GM13976 (cell line): ENCODE results near the gene TMX1.
A peak's percentile ranks its signal among the peaks of the same experiment; 100 is the strongest.

ENCODE experiments used
- DNase-seq: peaks from one replicate; pipeline ENCODE4 v3.0.0; 2012; ENCODE audit warnings: low spot score
- in situ Hi-C: fragments of 300-500 bp; cut with MboI; formaldehyde crosslinking; loops from one replicate; pipeline ENCODE4 v1.12.0; 2022; ENCODE audit warnings: low sequenced_read_pairs, mixed read lengths, inconsistent platforms; ENCODE audit not compliant: unreplicated experiment
- TF ChIP-seq, protein P1 (sequence below): IDR thresholded peaks from 2 replicates; pipeline ENCODE4 v1.5.1; 2012; ENCODE audit warnings: borderline replicate concordance, mild to moderate bottlenecking; ENCODE audit not compliant: insufficient read depth; ENCODE audit errors: extremely low read depth, missing control alignments, control extremely low read depth

TMX1 gene, protein sequence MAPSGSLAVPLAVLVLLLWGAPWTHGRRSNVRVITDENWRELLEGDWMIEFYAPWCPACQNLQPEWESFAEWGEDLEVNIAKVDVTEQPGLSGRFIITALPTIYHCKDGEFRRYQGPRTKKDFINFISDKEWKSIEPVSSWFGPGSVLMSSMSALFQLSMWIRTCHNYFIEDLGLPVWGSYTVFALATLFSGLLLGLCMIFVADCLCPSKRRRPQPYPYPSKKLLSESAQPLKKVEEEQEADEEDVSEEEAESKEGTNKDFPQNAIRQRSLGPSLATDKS

DNA sequence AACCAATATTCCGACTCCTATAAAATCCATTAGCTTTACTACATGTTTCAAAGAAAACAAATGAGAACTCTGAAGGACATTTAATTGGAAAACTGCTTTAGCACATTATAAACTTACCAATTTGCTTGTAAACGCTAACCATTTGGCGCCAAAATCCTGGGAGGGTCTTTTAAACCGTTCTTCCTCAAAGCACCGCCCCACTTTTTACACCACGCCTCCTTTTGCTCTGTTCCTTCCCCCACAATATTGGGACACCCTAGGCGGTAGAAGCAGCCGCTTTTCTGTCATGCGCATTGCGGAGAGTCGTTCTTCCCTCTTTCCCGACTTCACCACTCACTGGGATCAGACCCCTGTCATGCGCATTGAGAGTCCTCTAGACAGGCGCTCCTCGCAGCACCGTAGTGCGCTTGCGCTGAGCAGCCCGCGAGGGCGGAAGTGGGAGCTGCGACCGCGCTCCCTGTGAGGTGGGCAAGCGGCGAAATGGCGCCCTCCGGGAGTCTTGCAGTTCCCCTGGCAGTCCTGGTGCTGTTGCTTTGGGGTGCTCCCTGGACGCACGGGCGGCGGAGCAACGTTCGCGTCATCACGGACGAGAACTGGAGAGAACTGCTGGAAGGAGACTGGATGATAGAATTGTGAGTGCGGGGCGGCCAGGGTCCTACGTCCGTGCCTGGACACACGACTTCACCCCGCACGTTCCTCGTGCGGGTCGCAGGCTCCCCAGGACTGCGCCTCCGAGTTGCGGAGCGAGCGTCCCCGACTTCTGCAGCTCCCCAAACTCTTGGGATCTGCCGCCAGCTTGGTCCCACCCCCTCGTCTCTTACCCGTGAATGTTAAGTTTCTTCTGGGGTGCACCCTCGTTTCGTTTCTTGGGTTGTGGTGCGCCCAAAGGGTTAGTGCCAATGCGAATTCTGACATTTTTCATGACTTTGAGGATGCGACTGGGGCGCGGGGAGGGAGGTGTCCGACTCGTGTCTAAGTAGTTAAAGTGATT is at the start of gene TMX1:
TSS of gene TMX1 (plus strand) at position 435 of the 991 bp plus-strand sequence. CDS start at position 481, 46 bp downstream.
- in situ Hi-C loops: no loop called here
- DNase-seq: peak; percentile 95
- TF ChIP-seq, protein P1, sequence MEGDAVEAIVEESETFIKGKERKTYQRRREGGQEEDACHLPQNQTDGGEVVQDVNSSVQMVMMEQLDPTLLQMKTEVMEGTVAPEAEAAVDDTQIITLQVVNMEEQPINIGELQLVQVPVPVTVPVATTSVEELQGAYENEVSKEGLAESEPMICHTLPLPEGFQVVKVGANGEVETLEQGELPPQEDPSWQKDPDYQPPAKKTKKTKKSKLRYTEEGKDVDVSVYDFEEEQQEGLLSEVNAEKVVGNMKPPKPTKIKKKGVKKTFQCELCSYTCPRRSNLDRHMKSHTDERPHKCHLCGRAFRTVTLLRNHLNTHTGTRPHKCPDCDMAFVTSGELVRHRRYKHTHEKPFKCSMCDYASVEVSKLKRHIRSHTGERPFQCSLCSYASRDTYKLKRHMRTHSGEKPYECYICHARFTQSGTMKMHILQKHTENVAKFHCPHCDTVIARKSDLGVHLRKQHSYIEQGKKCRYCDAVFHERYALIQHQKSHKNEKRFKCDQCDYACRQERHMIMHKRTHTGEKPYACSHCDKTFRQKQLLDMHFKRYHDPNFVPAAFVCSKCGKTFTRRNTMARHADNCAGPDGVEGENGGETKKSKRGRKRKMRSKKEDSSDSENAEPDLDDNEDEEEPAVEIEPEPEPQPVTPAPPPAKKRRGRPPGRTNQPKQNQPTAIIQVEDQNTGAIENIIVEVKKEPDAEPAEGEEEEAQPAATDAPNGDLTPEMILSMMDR: no peak

DNA sequence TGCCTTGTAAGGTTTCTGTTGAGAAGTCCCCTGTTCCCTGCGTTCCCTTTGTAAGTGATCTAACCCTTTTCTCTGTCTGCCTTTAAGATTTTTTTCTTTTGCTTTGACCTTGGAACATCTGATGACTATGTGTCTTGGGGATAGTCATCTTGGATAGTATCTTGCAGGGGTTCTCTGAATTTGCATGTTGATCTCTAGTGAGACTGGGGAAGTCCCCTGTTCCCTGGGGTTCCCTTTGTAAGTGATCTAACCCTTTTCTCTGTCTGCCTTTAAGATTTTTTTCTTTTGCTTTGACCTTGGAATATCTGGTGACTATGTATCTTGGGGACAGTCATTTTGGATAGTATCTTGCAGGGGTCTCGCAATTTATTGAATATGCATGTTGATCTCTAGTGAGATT is 38.2 kb upstream of the TMX1 start:
- TF ChIP-seq, protein P1: no peak
- in situ Hi-C loops: no loop called here
- no peak for DNase-seq

DNA sequence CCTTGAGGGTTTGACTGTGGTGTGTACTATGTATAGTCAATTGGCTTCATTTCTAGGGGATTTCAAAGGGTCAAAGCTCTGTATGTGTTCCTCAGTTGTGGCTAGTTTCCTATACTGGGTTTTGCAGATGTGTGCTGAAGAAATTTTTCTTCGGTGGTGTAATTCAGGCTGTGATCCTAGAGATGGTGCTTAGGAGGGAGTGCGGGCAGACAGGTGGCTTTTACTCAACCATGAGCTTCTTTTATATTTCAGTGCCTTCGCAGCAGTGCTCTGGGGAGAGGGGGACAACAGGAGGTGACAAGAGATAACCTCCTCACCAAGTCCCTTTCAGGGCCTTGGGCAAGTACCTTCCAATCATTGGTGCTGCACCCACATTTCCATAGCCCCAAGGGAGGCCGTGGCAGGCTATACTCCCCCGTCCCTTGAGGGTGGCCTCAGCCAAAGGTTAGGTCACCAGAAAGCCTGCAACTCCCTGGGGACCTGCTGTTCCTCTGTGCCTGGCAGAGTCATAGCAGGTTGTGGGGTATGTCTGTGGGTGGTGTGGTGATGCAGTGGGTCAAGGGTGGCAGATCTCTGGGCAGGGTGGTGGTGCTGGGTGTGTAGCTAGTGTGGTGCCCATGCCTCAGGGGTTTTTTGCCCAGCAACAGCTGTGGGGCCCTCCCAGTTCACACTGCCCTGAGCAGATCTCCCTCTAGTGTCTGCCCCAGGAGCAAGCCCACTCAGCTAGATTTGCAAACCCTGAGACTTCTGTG is 37.0 kb upstream of the TMX1 start:
- TF ChIP-seq, protein P1: peak; percentile 21
- peak; percentile 49 for DNase-seq
- in situ Hi-C loops: no loop called here

DNA sequence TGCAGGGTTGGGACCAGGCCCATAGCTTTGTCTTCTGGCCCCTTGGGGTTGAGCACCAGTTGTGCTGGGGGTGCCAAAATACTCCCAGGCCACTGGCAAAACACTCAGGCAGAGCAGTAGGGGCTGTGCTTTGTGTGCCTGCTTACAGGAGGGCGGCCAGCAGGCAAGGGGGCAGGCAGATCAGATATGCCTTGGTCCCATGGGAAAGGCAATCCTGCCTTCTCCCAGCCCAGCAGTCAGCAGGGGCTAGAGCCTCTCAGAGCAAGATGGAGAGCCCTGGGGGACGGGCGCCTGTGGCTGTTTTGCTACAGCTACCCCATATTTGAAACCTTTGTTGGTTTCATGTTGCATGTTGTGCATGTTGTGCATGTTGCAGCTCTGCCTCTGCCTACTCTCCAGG is 36.2 kb upstream of the TMX1 start:
- no peak for DNase-seq
- in situ Hi-C loops: no loop called here
- TF ChIP-seq, protein P1: no peak

DNA sequence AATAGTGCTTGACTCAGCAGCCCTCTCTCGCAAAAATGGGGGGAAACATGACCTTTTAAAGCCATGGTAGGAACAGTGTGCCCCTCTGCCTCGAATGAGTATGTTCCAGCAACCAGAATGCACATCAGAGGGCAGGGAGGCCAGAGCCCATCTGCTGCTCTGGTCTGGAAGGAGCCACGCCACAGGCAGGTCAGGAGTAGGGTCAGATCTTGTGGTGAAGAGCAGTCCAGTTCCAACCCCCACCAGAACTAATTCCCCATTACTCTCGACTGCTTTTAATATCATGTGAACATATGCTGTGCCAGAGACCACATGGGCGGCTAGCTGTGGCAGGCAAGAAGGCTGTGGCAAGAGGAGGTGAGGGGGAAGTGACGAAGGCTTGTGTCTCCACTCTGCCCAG is 34.6 kb upstream of the TMX1 start:
- in situ Hi-C loops: no loop called here
- TF ChIP-seq, protein P1: no peak
- no peak for DNase-seq

DNA sequence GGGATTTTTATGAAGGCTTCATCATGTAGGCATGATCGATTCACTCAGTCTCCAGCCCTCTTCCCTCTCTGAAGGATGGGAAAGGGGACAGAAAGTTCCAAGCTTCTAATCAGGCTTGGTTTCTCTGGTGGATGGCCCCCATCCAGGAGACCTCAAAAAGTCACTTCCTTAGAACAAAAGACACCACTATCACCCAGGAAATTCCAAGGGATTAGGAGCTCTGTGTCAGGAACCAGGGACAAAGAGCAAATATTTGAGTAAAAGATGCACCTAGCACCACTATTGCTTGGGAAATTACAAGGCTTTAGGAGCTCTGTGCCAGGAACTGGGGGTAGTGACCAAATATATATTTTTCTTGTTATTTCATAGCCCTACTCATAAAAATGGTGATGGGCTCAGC is 33.6 kb upstream of the TMX1 start:
- DNase-seq: no peak
- in situ Hi-C loops: no loop called here

More for the DNA sequence above, 33.6 kb upstream of the TMX1 start:
- TF ChIP-seq, protein P1: no peak
